Right lobe of liver (tissue), 6 donors: Measurements from ENCODE around the gene ANO7. TPM values are rescaled to one million over a fixed set of nuclear protein-coding genes. Genes with fewer than 3 reads are reported as not detected.

Experiments used
- ATAC-seq, 4 donors: fragments of 200-7000 bp; cut with Tn5 transposase; one replicate each; pipeline ENCODE4 v1.9.1; 2020; ENCODE audit warnings: mild to moderate bottlenecking in 4 of 4, moderate library complexity in 4 of 4
- DNase-seq, 3 donors: peaks; one replicate each; pipeline ENCODE4 v3.0.0-alpha.2; 2020
- H3K27ac ChIP-seq, 3 donors: fragments of 200-600 bp; one replicate each; pipeline ENCODE4 v1.8.0; 2022
- H3K27me3 ChIP-seq, 2 donors: fragments of 200-600 bp; one replicate each; pipeline ENCODE4 v1.8.0; 2022
- H3K36me3 ChIP-seq, 4 donors: fragments of 200-600 bp; sonication (generic) in 1 of 4; one replicate each; pipeline versions ENCODE4 v1.5.1 to v1.8.0; 2017 to 2022; ENCODE audit warnings: control low read depth in 1 of 4
- H3K4me1 ChIP-seq, 4 donors: fragments of 200-600 bp; sonication (generic) in 1 of 4; one replicate each; pipeline versions ENCODE4 v1.5.1 to v1.8.0; 2017 to 2022; ENCODE audit warnings: control low read depth in 1 of 4
- H3K4me3 ChIP-seq, 3 donors: fragments of 200-600 bp; one replicate each; pipeline ENCODE4 v1.8.0; 2022
- H3K9me3 ChIP-seq, 4 donors: fragments of 200-600 bp; sonication (generic) in 1 of 4; one replicate each; pipeline versions ENCODE4 v1.5.1 to v1.8.0; 2017 to 2022; ENCODE audit warnings: control low read depth in 1 of 4
- CTCF ChIP-seq, 4 donors: fragments of 200-600 bp in 3 of 4; fragments of 450-650 bp in 1 of 4; IDR thresholded peaks; one replicate each; pipeline versions ENCODE4 v1.5.1 to v1.8.0; 2016 to 2022; ENCODE audit warnings: antibody characterized with exemption in 4 of 4, mild to moderate bottlenecking in 2 of 4
- POLR2A ChIP-seq: fragments of 450-650 bp; IDR thresholded peaks from one replicate; pipeline ENCODE4 v1.6.1; 2017; ENCODE audit warnings: antibody characterized with exemption, mild to moderate bottlenecking
- WGBS: methylation state at CpG from one replicate; pipeline ENCODE4 v1.1.6; 2018; ENCODE audit warnings: low coverage, low lambda C conversion rate; ENCODE audit not compliant: insufficient coverage; ENCODE audit errors: missing lambda C conversion rate; 5-methylcytosine and 5-hydroxymethylcytosine counted together
- intact Hi-C, 2 donors: fragments of 100-400 bp; cut with DNase I; formaldehyde crosslinking; loops; one replicate each; pipeline versions ENCODE4 v1.11.2 to v1.14.1; 2022
- total RNA-seq, 6 experiments: library from RNA; depleted of rRNA in 2 of 6; stranded (reverse); fragments of >200 nt in 2 of 6; fragmentation: NEBNext Ultra II Directional in 3 of 6; extraction: Animal tissue kit (Norgen Biotek cat#: 25700) in 3 of 6; gene quantifications; one replicate each; pipeline versions ENCODE4 v1.1.0 to v1.2.4, GENCODE V29; 2016 to 2023
- donor health status: DM: no; HTN: yes; CAD: no.
- donor health status: DM: no; HTN: no; CAD: no.
- donor health status: DM: no; HTN: no; CAD: no.
- donor health status: DM: no; HTN: yes; CAD: no.
- donor health status: DM: no; HTN: yes; CAD: no.

ANO7 gene
- total RNA-seq, 6 experiments from 2014 or later: 0.61 to 2.4 (median 0.97) TPM

GRCh38 chr2:241263061-241263460, 74.6 kb downstream of the ANO7 start:
- Histone ChIP-seq H3K9me3 (no peaks in the 10 kb centered on the region), H3K27ac (no peak overlapping the region), H3K36me3 (peaks cover 4 to 97% (median 58%) of the 10 kb centered on the region in 4 donors), H3K27me3 (no peaks in the 10 kb centered on the region), H3K4me1 (peaks cover 0 to 2% (median under 1%) of the 10 kb centered on the region in 4 donors), H3K4me3 (no peak overlapping the region)
- TF ChIP-seq CTCF (IDR thresholded peaks at IDR 0.05): no peak
- no peak for TF ChIP-seq POLR2A
- intact Hi-C loops: no loop called here
- ATAC-seq (no peak), DNase-seq (no peak)
- 87% methylated on average over 7 of the region's 7 CpGs for WGBS

GRCh38 chr2:241265506-241265905, 77.0 kb downstream of the ANO7 start:
- intact Hi-C loops: no loop called here
- ATAC-seq (no peak), DNase-seq (no peak)
- H3K27me3 ChIP-seq: no peaks in the 10 kb centered on the region
- H3K9me3 ChIP-seq: no peaks in the 10 kb centered on the region
- TF ChIP-seq CTCF (IDR thresholded peaks at IDR 0.05): no peak
- no peak for TF ChIP-seq POLR2A
- peaks cover 0 to 84% (median 54%) of the 10 kb centered on the region in 4 donors for H3K36me3 ChIP-seq
- no peak overlapping the region for H3K27ac ChIP-seq
- peaks cover 0 to 24% (median 11%) of the 10 kb centered on the region in 4 donors for H3K4me1 ChIP-seq
- no peak overlapping the region for H3K4me3 ChIP-seq
- WGBS: no CpG with 5 or more reads among the region's 5 CpGs

- ATAC-seq: no peak
- WGBS: 69% methylated on average over 6 of the region's 12 CpGs
Observed at GRCh38 chr2:241267249-241268067, 79.0 kb downstream of the ANO7 start.

GRCh38 chr2:241268306-241268705, 79.8 kb downstream of the ANO7 start:
- DNase-seq (no peak), ATAC-seq (no peak)
- intact Hi-C loops: no loop called here
- Histone ChIP-seq H3K9me3 (no peaks in the 10 kb centered on the region), H3K4me1 (peaks cover 0 to 38% (median 15%) of the 10 kb centered on the region in 4 donors), H3K4me3 (no peak overlapping the region), H3K36me3 (peaks cover 0 to 56% (median 32%) of the 10 kb centered on the region in 4 donors), H3K27me3 (no peaks in the 10 kb centered on the region), H3K27ac (no peak overlapping the region)
- TF ChIP-seq CTCF (IDR thresholded peaks at IDR 0.05) (no peak), POLR2A (no peak)
- WGBS: 64% methylated on average over 5 of the region's 7 CpGs

More at GRCh38 chr2:241267249-241268067, 79.0 kb downstream of the ANO7 start:
- Histone ChIP-seq H3K27ac (no peak overlapping the region), H3K4me3 (no peak overlapping the region), H3K27me3 (no peaks in the 10 kb centered on the region), H3K36me3 (peaks cover 0 to 65% (median 39%) of the 10 kb centered on the region in 4 donors), H3K4me1 (peaks cover 0 to 35% (median 15%) of the 10 kb centered on the region in 4 donors), H3K9me3 (no peaks in the 10 kb centered on the region)
- no peak for DNase-seq
- TF ChIP-seq CTCF (IDR thresholded peaks at IDR 0.05): no peak
- TF ChIP-seq POLR2A: no peak
- intact Hi-C loops: no loop called here
